ENCODE data around the gene VPS37C. TPM values are rescaled to one million over a fixed set of nuclear protein-coding genes. Genes with fewer than 3 reads are reported as not detected.

VPS37C gene
- total and polyA plus RNA-seq, 9 of the 15 experiments (the other 6 are each of a cell fraction or from before 2014, with no cell fraction given), result 0.62 to 29.8 (median 11.5) TPM

GRCh38 chr11:61195719-61196118 is 34.5 kb upstream of the VPS37C start:
- Histone ChIP-seq H3K4me3 (no peak overlapping the region), H3K27ac (ENCODE audit: extremely low read depth, low read depth, low read length) (no peak overlapping the region), H4K20me1 (replicated peaks; ENCODE audit: control insufficient read depth, insufficient read depth, low read length) (no peaks in the 10 kb centered on the region), H3K36me3 (ENCODE audit: control insufficient read depth, insufficient read depth, low read length) (no peaks in the 10 kb centered on the region), H3K79me2 (ENCODE audit: control insufficient read depth, insufficient read depth, low read length) (no peaks in the 10 kb centered on the region), H2AFZ (ENCODE audit: low read depth, low read length) (no peak overlapping the region), H3K9me3 (replicated peaks; ENCODE audit: control insufficient read depth, insufficient read depth, low read depth, low read length) (no peaks in the 10 kb centered on the region), H3K27me3 (ENCODE audit: control insufficient read depth in 2 of 2, insufficient read depth in 2 of 2, low read length in 2 of 2) (peaks cover 28 to 43% of the 10 kb centered on the region in 2 experiments), H3K4me2 (ENCODE audit: insufficient read depth, low read length) (no peak overlapping the region), H3K9ac (ENCODE audit: insufficient read depth in 1 of 2, low read depth in 2 of 2, low read length in 2 of 2) (no peak overlapping the region), H3K9me1 (ENCODE audit: control insufficient read depth, insufficient read depth, low read length) (no peaks in the 10 kb centered on the region), H3K4me1 (replicated peaks in 1 of 2; ENCODE audit: control insufficient read depth in 2 of 2, insufficient read depth in 2 of 2, low read length in 2 of 2) (peaks cover 0 to 4% of the 10 kb centered on the region in 2 experiments; a peak in 1 of 5 replicates)
- in situ Hi-C loops (cut with MboI) (loop anchor here (5.0 kb wide), 1 partner anchor 42 kb away; no protein-coding TSS in a partner anchor), intact Hi-C loops (cut with micrococcal nuclease) (no loop called here)
- CTCF ChIA-PET (ENCODE audit: low intra/inter-chr PET ratio), result no interaction called here
- 2% methylated on average over 7 of the region's 7 CpGs for WGBS (ENCODE audit: insufficient coverage, low coverage, missing lambda C conversion rate)
- no peak for FAIRE-seq
- BruUV-seq (replicated peaks), result no TSS peak
- no peak for ATAC-seq
- TF ChIP-seq LEF1 (IDR thresholded peaks at IDR 0.05) (no peak), ZNF561 (CRISPR knock-in tag; conservative IDR thresholded peaks at IDR 0.05) (no peak), BCL6 (CRISPR knock-in tag; IDR thresholded peaks at IDR 0.05) (no peak), E4F1 (CRISPR knock-in tag; IDR thresholded peaks at IDR 0.05; ENCODE audit: borderline replicate concordance) (no peak), HLTF (IDR thresholded peaks at IDR 0.05) (no peak), PHF20 (IDR thresholded peaks at IDR 0.05; ENCODE audit: partially characterized antibody) (no peak), ETS2 (tag; IDR thresholded peaks at IDR 0.05; ENCODE audit: borderline replicate concordance, poor library complexity, severe bottlenecking) (no peak), FOXK1 (CRISPR knock-in tag; IDR thresholded peaks at IDR 0.05; ENCODE audit: borderline replicate concordance) (no peak), ATF7 (IDR thresholded peaks at IDR 0.05) (no peak), FOXA1 (IDR thresholded peaks at IDR 0.05; ENCODE audit: borderline replicate concordance) (no peak), ZNF384 (IDR thresholded peaks at IDR 0.05; ENCODE audit: low read depth, low read length) (no peak), NFIC (IDR thresholded peaks at IDR 0.05) (no peak), E2F4 (CRISPR knock-in tag; IDR thresholded peaks at IDR 0.05; ENCODE audit: low read depth) (no peak), THAP7 (CRISPR knock-in tag; IDR thresholded peaks at IDR 0.05) (no peak), ZNF511 (CRISPR knock-in tag; IDR thresholded peaks at IDR 0.05) (no peak), ZNF449 (CRISPR knock-in tag; IDR thresholded peaks at IDR 0.05) (no peak)
- POLR2A ChIA-PET, result interaction anchor here (0.6 to 0.7 kb wide), 2 partner anchors 9 to 85 kb away, joined by 3 read pairs; no protein-coding TSS in a partner anchor
- DNase-seq (ENCODE audit: extremely low read depth in 1 of 4, low spot score in 3 of 4), result no peak
